OCI-LY7 (cell line): ENCODE measurements around the gene NFKBIA. TPM values are rescaled to one million over a fixed set of nuclear protein-coding genes. Genes with fewer than 3 reads are reported as not detected.

Experiments
- BruUV-seq: library from RNA; stranded (reverse); fragments of 400-500 nt; replicated peaks from 2 replicates; lab custom pipeline; 2021; lab: Mats Ljungman, UMichigan
- CTCF ChIA-PET: fragments of 300-600 bp; sonication (Branson Sonifier 250); formaldehyde crosslinking; loops from one replicate; lab custom pipeline; 2022; ENCODE audit warnings: antibody characterized with exemption; ENCODE audit not compliant: unreplicated experiment; lab: Charles Lee
- POLR2A ChIA-PET: fragments of 300-600 bp; sonication (Branson Sonifier 250); formaldehyde crosslinking; loops from one replicate; lab custom pipeline; 2022; ENCODE audit warnings: antibody characterized with exemption; lab: Charles Lee
- DNase-seq: peaks from one replicate; pipeline ENCODE4 v3.0.0-alpha.2; 2015; ENCODE audit warnings: low spot score
- H2AFZ ChIP-seq: fragments of 200-600 bp; sonication (generic), shearing (Covaris generic); 2 replicates; pipeline ENCODE4 v1.6.1; 2014; ENCODE audit warnings: mild to moderate bottlenecking, antibody characterized with exemption, low read length, moderate library complexity
- H3K27ac ChIP-seq: fragments of 200-600 bp; sonication (generic); 2 replicates; pipeline ENCODE4 v1.5.1; 2014; ENCODE audit warnings: mixed run types, low read depth, mild to moderate bottlenecking, moderate library complexity, low read length, inconsistent platforms; ENCODE audit not compliant: poor library complexity, severe bottlenecking
- H3K36me3 ChIP-seq: fragments of 200-600 bp; sonication (generic); 2 replicates; pipeline ENCODE4 v1.6.1; 2014; ENCODE audit warnings: mild to moderate bottlenecking, antibody characterized with exemption, low read length, moderate library complexity, mixed read lengths; ENCODE audit not compliant: insufficient read depth
- H3K4me1 ChIP-seq: fragments of 200-600 bp; sonication (generic); 2 replicates; pipeline ENCODE4 v1.5.1; 2014; ENCODE audit warnings: mild to moderate bottlenecking, low read length; ENCODE audit not compliant: insufficient read depth, poor library complexity, severe bottlenecking
- H3K4me2 ChIP-seq: fragments of 200-600 bp; sonication (generic); 2 replicates; pipeline ENCODE4 v1.6.1; 2014; ENCODE audit warnings: mild to moderate bottlenecking, low read length
- H3K4me3 ChIP-seq: fragments of 200-600 bp; sonication (generic); 2 replicates; pipeline ENCODE4 v1.5.1; 2014; ENCODE audit warnings: mild to moderate bottlenecking, low read depth, low read length; ENCODE audit not compliant: poor library complexity, severe bottlenecking
- H3K79me2 ChIP-seq: fragments of 200-600 bp; sonication (generic); 2 replicates; pipeline ENCODE4 v1.6.1; 2016; ENCODE audit warnings: low read depth, mild to moderate bottlenecking, low read length, moderate library complexity, mixed read lengths; ENCODE audit not compliant: insufficient read depth
- H3K9me2 ChIP-seq: fragments of 200-600 bp; sonication (generic); 2 replicates; pipeline ENCODE4 v1.6.1; 2016; ENCODE audit warnings: mild to moderate bottlenecking, low read length, mixed read lengths; ENCODE audit not compliant: insufficient read depth
- H3K9me3 ChIP-seq: fragments of 200-600 bp; sonication (generic); 2 replicates; pipeline ENCODE4 v1.6.1; 2014; ENCODE audit warnings: mild to moderate bottlenecking, mixed run types, low read length, mixed read lengths
- H4K20me1 ChIP-seq: fragments of 200-600 bp; sonication (generic); 2 replicates; pipeline ENCODE4 v1.6.1; 2014; ENCODE audit warnings: mild to moderate bottlenecking, antibody characterized with exemption, low read length, moderate library complexity, mixed read lengths; ENCODE audit not compliant: insufficient read depth
- EZH2phosphoT487 ChIP-seq: fragments of 200-600 bp; sonication (generic); IDR thresholded peaks from 2 replicates; pipeline ENCODE4 v1.6.1; 2018; ENCODE audit warnings: low read depth, borderline replicate concordance, mild to moderate bottlenecking, mixed run types, antibody characterized with exemption, low read length, moderate library complexity, mixed read lengths
- intact Hi-C: fragments of 100-400 bp; cut with micrococcal nuclease; formaldehyde crosslinking; loops from one replicate; pipeline ENCODE4 v1.10.0; 2022; ENCODE audit not compliant: unreplicated experiment
- total RNA-seq, 2 experiments: library from RNA; depleted of rRNA in 1 of 2; stranded (reverse); fragments of >200 nt in 1 of 2; shearing (Covaris generic) in 1 of 2; gene quantifications; 2 replicates each; pipeline ENCODE4 v1.2.3, GENCODE V29; 2014 to 2022
- TF ChIP-seq, protein P1 (sequence below): fragments of 200-600 bp; sonication (generic); conservative IDR thresholded peaks from 2 replicates; pipeline ENCODE4 v1.5.1; 2014; ENCODE audit warnings: mild to moderate bottlenecking, antibody characterized with exemption, low read length, moderate library complexity, mixed read lengths

Gene NFKBIA
- total RNA-seq, 2 experiments from 2014 or later = 43.6 to 100 TPM

DNA sequence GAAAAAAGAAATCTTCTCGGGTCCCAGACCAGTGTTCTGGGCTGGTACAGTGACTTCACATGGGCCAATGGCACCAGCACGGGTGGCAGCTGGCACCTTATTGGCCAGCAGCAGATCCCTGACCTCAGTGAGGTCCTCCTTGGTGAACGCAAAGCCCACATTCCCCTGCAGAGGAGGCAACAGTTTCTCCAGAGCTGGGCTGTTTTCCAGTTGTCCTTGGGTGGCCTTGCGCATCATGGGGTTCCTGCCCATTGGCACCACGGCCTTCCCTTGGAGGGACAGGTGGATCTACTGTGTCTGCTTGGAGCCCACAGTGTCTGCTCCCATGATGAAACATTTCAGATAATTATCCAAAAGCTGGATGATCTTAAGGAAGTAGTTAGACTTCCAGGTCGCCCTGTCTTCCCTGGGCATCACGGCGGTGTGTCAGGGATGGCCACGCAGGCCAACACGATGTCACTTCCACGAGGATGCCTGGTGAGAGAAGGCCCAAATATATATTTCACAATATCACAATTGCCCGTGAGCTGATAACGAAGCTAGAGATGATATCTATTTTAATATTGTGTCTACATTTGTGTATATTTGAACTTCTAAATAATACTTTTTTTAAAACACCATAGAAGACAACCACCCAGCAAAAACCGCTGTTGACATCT lies 15.8 kb downstream of the NFKBIA start:
- Histone ChIP-seq H3K27ac (no peak overlapping the region), H3K36me3 (no peaks in the 10 kb centered on the region), H4K20me1 (no peaks in the 10 kb centered on the region), H3K4me2 (no peak overlapping the region), H3K9me2 (no peaks in the 10 kb centered on the region), H3K4me1 (no peaks in the 10 kb centered on the region), H3K4me3 (no peak overlapping the region), H2AFZ (no peak overlapping the region), H3K79me2 (no peaks in the 10 kb centered on the region), H3K9me3 (no peaks in the 10 kb centered on the region)
- CTCF ChIA-PET = no interaction called here
- BruUV-seq = no TSS peak
- DNase-seq = no peak
- intact Hi-C loops = no loop called here
- POLR2A ChIA-PET = interaction anchor here (0.6 kb wide), 1 partner anchor 94 kb away, joined by 3 read pairs; no protein-coding TSS in a partner anchor
- no peak for TF ChIP-seq EZH2phosphoT487

DNA sequence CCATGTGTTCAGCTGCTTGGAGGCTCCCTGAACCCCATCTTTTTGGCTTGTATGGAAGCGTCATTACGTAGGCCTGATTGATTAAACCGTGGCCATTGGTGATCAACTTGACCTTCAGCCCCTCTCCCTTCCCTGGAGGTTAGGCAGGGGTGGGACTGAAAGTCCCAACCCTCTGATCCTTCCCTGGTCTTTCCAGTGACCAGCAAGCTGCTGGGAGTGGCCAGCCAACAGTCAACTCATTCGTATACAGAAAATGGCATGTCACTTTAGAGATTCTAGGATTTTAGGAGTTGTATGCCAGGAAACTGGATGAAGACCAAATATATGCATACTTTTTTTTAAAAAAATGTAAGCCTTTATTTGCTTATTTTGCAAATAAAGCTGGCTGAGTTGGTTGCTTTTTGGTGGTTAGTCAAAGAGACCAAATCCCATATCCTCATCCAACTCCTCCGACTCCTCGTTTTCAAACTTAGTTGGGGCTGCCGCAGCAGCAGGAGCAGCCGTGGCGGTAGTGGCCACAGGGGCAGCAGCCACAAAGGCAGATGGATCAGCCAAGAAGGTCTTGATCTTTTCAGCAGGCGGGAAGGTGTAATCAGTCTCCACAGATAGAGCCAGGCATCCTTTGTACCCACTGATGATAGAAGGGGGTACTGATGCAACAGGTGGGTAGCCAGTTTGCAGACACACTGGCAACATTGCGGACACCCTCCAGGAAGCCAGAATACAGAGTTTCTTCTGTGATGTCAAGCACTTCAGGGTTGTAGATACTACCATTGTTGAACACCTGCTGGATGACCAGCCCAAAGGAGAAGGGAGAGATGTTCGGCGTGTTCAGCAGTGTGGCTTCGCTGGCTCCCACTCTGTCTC lies 16.6 kb downstream of the NFKBIA start:
- Histone ChIP-seq H3K36me3 (no peaks in the 10 kb centered on the region), H3K79me2 (no peaks in the 10 kb centered on the region), H3K4me1 (no peaks in the 10 kb centered on the region), H4K20me1 (no peaks in the 10 kb centered on the region), H3K9me2 (no peaks in the 10 kb centered on the region), H3K4me3 (no peak overlapping the region), H2AFZ (no peak overlapping the region), H3K4me2 (no peak overlapping the region), H3K9me3 (no peaks in the 10 kb centered on the region), H3K27ac (no peak overlapping the region)
- CTCF ChIA-PET = no interaction called here
- POLR2A ChIA-PET = no interaction called here
- no peak for DNase-seq
- TF ChIP-seq EZH2phosphoT487 = no peak
- TF ChIP-seq, protein P1, sequence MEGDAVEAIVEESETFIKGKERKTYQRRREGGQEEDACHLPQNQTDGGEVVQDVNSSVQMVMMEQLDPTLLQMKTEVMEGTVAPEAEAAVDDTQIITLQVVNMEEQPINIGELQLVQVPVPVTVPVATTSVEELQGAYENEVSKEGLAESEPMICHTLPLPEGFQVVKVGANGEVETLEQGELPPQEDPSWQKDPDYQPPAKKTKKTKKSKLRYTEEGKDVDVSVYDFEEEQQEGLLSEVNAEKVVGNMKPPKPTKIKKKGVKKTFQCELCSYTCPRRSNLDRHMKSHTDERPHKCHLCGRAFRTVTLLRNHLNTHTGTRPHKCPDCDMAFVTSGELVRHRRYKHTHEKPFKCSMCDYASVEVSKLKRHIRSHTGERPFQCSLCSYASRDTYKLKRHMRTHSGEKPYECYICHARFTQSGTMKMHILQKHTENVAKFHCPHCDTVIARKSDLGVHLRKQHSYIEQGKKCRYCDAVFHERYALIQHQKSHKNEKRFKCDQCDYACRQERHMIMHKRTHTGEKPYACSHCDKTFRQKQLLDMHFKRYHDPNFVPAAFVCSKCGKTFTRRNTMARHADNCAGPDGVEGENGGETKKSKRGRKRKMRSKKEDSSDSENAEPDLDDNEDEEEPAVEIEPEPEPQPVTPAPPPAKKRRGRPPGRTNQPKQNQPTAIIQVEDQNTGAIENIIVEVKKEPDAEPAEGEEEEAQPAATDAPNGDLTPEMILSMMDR = no peak
- BruUV-seq = no TSS peak
- intact Hi-C loops = no loop called here

DNA sequence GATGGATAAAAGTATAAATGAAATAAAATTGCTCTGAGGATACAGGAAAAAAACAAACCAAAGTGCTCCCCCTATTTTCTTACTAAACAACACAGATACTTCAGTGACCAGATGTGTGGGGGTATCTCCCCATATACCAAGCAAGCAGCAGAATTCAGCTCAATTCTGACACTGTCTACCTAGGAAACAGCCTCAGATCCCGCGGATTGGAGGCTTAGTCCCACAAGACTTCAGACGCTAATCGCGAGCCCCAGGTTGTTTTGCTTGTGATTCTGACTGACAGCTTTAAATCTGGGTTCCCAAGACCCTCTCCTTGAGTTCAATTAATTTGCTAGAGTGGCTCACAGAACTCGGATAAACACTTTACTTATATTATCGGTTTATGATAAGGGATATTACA lies 17.3 kb downstream of the NFKBIA start:
- no peak overlapping the region for H3K4me3 ChIP-seq
- no TSS peak for BruUV-seq

More for the DNA sequence above, 17.3 kb downstream of the NFKBIA start:
- Histone ChIP-seq H3K9me3 (no peaks in the 10 kb centered on the region), H4K20me1 (no peaks in the 10 kb centered on the region), H3K36me3 (no peaks in the 10 kb centered on the region), H3K9me2 (no peaks in the 10 kb centered on the region), H3K4me1 (no peaks in the 10 kb centered on the region), H3K4me2 (no peak overlapping the region), H2AFZ (no peak overlapping the region), H3K79me2 (no peaks in the 10 kb centered on the region), H3K27ac (no peak overlapping the region)
- ChIA-PET CTCF (no interaction called here), POLR2A (no interaction called here)
- TF ChIP-seq, protein P1 = no peak
- TF ChIP-seq EZH2phosphoT487 = no peak
- intact Hi-C loops = no loop called here
- DNase-seq = no peak
